Cerebellar nuclear complex (tissue), 1 donor: ENCODE measurements around the gene SYNE1.

Experiments
- DNase-seq, 2 experiments: peaks; one replicate each; lab custom pipeline; 2025; lab: John Stamatoyannopoulos, UW

Gene SYNE1

GRCh38 chr6:152233547-152234320 is 403.4 kb downstream of the SYNE1 start:
- no peak for DNase-seq

- DNase-seq = no peak
Measured at GRCh38 chr6:152232501-152233151, 404.5 kb downstream of the SYNE1 start.

- DNase-seq = no peak
Measured at GRCh38 chr6:152229330-152229729, 407.8 kb downstream of the SYNE1 start.

- no peak for DNase-seq
Measured at GRCh38 chr6:152226119-152226518, 411.0 kb downstream of the SYNE1 start.

GRCh38 chr6:152225241-152225934 is 411.8 kb downstream of the SYNE1 start:
- no peak for DNase-seq

GRCh38 chr6:152223636-152224035 is 413.5 kb downstream of the SYNE1 start:
- no peak for DNase-seq

GRCh38 chr6:152221806-152222628 is 415.1 kb downstream of the SYNE1 start:
- DNase-seq = no peak

- DNase-seq = no peak
Measured at GRCh38 chr6:152220786-152221185, 416.4 kb downstream of the SYNE1 start.

GRCh38 chr6:152218887-152219286 is 418.3 kb downstream of the SYNE1 start:
- no peak for DNase-seq

- no peak for DNase-seq
Measured at GRCh38 chr6:152212437-152212836, 424.7 kb downstream of the SYNE1 start.

- no peak for DNase-seq
Measured at GRCh38 chr6:152209211-152209610, 428.0 kb downstream of the SYNE1 start.

- DNase-seq = no peak
Measured at GRCh38 chr6:152207915-152208714, 429.0 kb downstream of the SYNE1 start.

- DNase-seq = no peak
Measured at GRCh38 chr6:152206072-152206818, 430.9 kb downstream of the SYNE1 start.

- no peak for DNase-seq
Measured at GRCh38 chr6:152204591-152204990, 432.6 kb downstream of the SYNE1 start.

- DNase-seq = no peak
Measured at GRCh38 chr6:152201120-152201519, 436.0 kb downstream of the SYNE1 start.

- no peak for DNase-seq
Measured at GRCh38 chr6:152195896-152196295, 441.3 kb downstream of the SYNE1 start.

- DNase-seq = no peak
Measured at GRCh38 chr6:152189736-152190135, 447.4 kb downstream of the SYNE1 start.

- DNase-seq = no peak
Measured at GRCh38 chr6:152188011-152188410, 449.2 kb downstream of the SYNE1 start.

- no peak for DNase-seq
Measured at GRCh38 chr6:152186840-152187239, 450.3 kb downstream of the SYNE1 start.

GRCh38 chr6:152184917-152185574 is 452.1 kb downstream of the SYNE1 start:
- DNase-seq = no peak
